Measurements from ENCODE around the gene KLHL30.

Gene KLHL30

DNA sequence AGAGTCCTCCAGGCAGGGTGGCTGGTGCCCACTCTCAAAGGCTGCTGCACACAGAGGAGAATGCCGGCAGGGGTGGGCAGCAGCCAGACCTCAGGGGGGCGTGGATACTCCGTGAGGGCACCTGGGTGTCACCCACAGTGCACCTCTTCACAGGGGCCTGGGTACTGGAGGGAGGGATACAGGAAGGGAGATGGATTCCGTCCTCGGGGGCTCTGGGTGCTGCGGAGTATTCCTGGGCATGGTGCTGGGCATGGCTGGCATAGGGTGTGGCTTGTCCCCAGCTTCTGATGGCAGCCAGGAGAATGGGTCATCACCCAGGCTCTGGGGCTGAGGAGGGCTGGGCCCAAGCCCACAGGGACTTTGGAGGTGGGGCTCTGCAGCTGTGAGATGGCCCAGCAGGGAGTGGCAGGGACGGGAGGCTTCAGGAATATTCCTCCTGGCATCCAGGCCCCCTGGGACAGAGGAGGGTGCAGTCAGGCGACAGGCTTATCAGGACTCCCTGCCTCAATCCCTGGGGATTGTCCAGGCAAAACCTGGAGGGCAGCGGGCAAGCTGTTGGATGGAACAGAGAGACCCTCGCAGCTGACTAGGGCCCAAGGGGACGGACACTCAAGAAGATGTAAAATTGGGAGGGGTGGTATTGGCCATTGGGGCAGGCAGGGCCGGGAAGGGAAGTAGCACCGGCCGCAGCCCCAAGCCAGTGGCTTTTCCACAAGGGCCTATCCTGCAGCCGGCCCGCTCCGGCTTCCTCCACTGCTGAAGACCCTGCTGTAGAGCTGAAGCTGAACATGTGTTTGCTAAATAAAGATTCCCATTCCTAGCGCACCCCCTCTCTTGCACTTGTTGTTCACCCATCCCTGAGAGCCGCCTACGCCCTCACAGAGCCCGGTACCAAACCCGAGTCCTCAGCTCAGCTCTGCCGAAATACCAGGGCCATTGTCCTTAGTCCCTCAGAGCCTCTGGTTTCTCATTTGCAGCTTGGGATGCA lies 5.7 kb upstream of the KLHL30 start:
- DNase-seq (ENCODE audit: low spot score), result no peak

DNA sequence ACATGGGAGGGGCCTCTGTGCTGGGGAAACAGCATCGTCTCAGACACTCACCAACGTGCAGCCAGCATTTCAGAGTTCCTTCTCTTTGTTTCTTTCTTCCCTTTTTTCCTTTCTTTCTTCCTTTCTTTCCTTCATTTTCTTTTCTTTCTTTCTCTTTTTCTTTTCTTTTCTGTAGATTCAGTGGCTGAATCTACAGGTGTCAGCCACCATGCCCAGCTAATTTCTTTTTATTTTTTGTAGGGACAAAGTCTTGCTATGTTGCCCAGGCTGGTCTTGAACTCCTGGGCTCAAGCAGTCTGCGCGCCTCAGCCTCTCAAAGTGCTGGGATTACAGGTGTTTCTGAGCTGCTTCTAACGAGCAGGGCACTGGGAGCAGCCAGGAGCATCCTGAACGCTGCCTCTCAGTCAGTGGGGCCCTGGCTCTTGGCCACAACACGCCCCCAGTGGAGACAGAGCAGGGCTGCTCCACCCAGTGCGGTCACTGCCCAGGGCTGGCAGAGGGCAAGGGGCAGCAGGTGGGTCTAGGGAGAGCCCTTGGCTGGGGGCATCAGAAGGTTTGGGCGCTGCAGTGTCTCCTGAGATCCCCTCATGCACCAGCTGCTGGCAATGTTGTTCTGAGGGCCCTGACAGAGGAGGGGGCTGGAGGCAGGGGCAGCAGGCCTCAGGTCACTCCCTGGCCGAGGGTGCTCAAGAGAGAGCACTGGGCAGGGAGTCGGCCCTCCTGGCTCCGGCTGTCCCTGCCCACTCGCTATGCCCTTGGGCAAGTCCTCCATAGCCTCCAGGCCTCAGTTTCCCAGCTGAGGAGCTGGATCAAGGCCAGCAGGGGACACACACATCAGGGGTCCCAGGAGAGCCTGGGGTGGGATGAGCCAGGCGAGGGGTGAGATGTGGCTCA lies 4.7 kb upstream of the KLHL30 start:
- no peak for DNase-seq (ENCODE audit: low spot score)

DNA sequence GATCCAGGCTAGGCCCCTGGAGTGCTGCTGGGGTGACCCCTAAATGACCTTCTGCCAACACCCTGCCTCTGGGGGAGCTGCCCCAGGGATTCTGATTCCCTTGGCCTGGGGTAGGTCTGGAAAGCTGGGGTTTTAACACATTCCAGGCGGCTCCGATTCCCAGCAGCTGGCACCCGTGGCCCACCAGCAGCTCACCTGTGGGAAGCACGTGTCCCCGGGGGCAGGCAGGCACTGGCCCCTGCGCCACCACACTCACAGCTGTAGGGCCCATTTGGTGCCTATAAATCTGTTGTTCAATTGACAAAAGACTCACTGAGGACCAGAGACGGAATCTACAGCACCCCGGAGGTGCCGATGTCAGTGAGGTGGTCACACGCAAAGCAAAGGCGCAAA lies 4.1 kb upstream of the KLHL30 start:
- DNase-seq (ENCODE audit: low spot score), result no peak

DNA sequence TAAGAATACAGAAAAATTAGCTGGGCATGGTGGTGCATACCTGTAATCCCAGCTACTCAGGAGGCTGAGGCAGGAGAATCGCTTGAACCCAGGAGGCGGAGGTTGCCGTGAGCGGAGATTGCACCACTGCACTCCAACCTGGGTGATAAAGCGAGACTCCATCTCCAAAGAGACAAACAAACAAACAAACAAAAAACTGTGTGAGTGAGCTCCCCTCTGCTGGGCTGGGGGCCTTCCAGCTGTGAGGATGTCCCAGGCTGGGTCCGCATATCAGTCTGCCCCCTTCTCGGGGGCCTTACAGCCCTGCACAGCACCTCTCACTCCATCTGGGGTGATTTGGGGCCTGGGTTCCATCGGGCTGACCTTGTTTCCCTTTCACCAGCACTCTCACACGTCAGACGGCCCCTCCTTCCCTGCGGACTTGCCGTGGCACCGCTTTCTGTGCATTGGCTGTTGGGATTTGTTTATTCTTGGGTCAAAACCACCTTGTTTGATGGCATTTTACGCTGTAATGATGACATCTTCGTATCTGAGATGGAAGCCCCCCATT lies 2.8 kb upstream of the KLHL30 start:
- DNase-seq (ENCODE audit: low spot score), result no peak

DNA sequence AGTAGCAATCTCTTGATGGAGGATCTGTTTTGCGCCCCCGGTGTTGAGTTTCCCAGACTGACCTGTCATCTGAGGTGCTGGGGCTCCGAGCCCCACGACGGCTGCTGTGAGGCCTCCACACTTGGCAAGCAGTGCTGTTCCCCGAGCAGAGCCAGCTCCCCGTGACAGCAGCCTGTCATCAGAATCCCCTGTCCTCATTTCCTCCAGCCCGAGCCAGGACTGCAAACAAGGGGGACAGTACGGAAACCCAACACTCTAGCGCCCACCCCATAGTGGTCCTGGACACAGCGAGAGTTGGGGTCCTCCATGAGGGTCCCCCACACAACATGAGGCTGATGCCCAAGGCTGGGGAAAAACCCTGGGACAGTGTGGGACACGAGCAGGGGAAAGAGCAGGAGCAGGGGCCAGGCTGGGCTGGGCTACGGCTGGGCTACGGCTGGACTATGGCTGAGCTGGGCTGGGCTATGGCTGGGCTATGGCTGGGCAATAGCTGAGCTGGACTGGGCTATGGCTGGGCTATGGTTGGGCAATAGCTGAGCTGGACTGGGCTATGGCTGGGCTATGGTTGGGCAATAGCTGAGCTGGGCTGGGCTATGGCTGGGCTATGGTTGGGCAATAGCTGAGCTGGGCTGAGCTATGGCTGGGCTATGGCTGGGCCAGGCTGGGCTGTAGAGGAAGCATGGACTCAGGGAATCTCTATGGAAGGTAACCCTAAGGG lies 1.5 kb upstream of the KLHL30 start:
- DNase-seq (ENCODE audit: low spot score), result no peak

DNA sequence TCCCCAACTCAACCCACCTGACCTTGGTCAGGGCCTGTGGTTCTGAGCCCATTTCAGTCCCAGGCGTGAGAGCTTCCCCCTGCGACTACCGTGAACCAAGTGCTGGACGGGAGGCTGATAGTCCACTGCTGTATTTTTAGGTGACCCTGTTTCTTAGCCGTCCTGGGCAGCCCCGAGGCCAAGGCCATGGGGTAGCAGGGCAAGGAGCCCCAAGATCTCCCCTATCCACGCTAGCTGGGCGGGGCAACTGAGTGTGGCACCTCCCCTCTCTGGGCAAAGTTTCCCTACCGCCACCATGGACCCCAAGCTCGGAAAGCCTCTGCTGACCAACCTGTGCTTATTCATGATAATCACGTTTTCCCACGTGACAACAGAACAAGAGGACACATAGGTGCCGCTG lies 583 bp upstream of the KLHL30 start:
- DNase-seq (ENCODE audit: low spot score), result no peak

DNA sequence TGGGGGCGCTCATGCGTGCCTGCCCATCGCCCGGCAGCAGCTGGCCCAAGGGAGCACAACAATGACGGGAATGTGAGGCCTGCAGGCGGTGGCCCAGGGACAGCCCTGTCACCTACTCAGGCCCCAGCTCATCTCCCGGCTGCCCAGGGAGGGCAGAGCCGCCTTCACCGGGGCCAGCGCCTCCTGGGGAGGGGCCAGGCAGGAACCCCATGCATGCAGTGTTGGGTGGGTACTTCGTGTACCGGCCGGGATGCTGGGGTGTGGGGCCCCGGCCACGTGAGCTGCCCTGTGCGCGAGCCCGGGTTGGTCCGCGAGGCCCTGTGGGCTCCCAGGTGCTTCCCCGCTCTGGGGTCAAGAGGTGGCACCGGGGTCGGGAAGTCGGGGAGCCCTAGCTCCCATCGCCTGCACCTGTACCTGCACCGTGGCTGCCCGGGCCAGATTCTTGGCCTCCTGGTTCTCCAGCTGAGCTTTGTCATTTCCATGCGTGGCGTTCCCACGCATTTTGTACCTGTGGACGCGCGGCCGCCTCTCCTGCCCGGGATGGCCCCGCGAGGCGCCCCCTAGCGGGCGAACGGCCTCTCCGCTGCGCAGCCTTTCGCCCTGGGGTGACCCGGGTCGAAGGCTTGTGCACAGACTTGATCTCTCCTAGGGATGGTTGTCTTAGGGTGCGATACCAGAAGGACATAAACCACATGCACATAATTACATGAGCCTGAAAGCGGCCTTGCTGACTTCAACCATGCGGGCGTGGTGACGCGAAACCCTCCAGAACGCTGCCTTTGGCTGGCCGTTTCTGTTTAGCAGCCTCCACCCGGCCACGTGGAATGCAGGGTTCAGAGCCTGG lies 950 bp downstream of the KLHL30 start:
- DNase-seq (ENCODE audit: low spot score), result no peak

DNA sequence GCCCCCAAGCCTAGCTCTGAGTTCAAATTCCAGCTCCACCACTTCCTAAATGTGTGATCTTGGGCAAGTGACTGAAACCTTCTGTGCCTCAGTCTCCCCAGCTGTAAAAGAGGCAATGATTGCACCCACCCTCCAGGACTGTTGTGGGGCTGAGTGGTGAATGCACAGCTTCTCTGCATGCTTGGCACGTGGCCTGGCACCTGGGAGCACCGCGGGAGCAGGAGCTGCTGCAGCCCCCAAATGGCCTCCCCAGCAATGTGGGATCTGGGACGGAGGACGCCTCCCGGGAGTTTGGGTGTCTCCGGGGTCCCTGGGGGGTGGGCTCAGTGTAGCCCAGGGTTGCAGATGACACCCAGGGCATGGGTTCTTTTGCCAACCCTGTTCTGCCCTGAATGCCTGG lies 1.6 kb downstream of the KLHL30 start:
- DNase-seq (ENCODE audit: low spot score), result no peak

DNA sequence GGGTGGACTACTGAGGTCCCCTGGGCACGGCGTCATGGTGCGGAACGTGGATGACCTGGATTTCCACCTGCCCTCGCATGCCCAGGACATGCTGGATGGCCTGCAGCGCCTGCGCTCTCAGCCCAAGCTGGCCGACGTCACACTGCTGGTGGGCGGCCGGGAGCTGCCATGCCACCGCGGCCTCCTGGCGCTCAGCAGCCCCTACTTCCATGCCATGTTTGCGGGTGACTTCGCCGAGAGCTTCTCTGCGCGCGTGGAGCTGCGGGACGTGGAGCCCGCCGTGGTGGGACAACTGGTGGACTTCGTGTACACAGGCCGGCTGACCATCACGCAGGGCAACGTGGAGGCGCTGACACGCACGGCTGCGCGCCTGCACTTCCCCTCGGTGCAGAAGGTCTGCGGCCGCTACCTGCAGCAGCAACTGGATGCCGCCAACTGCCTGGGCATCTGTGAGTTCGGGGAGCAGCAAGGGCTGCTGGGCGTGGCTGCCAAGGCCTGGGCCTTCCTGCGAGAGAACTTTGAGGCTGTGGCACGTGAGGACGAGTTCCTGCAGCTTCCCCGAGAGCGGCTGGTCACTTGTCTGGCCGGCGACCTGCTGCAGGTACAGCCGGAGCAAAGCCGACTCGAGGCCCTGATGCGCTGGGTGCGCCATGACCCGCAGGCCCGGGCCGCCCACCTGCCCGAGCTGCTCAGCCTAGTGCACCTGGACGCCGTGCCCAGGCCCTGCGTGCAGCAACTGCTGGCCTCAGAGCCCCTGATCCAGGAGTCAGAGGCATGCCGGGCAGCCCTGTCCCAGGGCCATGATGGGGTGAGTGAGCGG lies 2.5 kb downstream of the KLHL30 start:
- DNase-seq (ENCODE audit: low spot score), result no peak

DNA sequence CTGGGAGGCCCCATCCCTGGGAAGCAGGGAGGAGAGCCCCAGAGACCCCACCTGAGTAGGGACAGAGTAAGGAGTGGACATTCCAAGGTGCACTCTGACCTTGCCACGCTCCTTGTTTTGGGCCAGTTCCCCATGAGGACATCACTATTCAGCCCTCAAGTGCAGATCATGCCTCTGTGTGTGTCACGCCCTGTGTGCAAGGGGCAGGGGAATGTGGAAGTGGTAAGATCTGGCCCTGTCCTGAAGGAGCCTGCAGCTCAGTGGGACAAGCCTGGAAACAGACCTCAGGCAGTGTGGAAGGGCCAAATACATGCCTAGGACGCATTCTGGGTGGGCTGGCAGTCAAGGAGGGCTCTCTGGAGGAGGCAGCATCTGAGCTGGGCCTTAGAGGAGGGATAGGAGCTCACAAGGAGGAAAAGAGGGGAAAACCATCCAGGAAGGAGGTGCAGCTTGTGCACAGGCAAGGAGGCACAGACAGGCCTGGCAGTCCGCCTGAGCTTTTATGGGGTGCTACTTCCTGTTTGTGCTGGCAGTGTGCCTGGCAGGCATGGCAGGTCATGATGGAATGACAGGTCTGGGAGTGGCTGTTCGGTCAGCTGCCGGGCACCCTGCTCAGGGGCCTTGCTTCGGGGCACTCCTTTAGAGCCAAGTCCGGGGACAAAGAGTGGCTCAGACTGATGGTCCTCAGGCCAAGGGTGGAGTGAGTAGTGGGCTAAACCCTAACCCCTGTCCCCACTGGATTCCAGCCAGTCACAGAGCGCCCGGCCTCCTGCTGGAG lies 3.3 kb downstream of the KLHL30 start:
- DNase-seq (ENCODE audit: low spot score), result no peak

DNA sequence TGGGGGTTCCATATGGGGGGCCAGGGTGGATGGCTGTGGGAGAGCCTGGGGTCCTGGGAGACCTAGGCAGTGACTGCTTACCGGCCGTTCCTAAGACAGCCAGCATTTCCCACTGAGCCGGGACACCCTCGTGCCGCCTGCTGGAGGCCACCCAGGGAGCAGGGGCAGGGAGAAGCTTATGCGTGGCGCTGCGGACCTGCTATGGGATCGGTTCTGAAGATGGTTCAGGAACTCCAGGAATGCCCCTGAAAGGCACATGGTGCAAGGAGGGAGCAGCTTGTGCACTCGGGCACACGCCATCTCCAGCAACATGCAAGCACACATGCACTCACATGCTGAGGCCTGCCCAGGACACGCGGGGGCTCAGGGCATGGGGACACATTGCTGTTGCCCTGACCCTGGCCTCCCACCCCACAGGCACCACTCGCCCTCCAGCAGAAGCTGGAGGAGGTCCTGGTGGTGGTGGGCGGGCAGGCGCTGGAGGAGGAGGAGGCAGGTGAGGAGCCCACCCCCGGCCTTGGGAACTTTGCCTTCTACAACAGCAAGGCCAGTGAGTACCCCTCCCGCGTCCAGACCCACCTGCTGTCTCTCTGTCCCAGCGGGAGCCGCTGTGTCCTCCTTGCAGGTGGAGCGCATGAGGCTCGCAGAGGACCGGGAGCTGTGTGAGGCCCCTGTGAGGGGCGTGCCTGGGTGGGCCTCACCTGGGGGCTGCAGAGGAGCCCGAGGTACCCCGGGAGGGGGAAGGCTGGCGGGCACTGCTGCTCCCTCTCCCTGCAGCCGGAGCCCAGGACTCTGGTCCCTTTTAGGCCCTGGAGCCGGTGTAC lies 4.1 kb downstream of the KLHL30 start:
- DNase-seq (ENCODE audit: low spot score), result no peak

DNA sequence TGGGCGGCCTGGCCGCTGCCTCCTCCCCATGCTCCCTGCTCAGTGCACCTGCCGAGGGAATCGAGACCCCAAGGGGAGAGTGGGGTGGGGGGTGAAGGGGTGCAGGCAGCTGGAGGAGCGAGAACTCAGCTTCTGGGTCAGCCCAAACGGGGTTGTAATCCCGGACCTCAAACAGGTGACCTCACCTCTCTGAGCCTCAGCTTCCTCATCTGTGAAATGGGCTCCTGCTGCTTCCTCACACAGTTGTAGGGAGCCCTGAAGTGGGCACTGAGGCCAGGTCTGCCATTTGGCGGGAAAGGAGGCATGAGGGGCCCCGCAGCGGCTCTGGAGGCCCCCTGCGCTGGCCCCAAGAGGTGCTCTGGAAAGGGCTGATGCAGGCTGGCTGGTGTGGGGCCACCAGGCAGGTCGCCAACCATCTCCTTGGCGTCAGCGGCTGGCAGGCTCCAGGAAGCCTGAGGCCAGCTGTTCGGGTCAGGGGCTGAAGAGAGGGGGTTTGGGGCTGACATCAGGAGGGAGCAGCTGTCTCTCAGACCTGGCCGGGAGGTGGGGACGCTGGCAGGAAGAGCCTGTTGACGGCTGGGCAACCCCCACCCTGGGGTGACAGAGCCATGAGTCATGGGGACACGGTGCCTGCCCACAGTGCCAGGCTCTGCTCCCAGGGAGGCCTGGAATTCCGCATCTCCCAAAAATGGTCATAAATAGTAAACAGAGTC lies 4.9 kb downstream of the KLHL30 start:
- DNase-seq (ENCODE audit: low spot score), result no peak

DNA sequence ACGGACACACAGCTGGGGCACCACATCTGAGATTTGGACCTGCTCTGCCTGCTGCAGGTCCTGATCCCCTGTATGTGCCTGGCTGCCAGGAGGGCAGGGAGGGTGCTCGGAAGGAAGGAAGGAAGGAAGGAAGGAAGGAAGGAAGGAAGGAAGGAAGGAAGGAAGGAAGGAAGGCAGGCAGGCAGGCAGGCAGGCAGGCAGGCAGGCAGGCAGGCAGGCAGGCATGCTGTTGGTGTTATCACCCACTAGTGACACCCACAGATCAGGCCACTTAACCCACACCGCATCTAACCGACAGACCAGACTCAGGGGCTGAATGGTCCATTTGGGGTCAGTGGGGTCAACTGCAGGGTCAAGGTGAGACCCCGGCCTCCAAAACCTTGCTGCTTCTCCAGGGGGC lies 5.8 kb downstream of the KLHL30 start:
- no peak for DNase-seq (ENCODE audit: low spot score)

DNA sequence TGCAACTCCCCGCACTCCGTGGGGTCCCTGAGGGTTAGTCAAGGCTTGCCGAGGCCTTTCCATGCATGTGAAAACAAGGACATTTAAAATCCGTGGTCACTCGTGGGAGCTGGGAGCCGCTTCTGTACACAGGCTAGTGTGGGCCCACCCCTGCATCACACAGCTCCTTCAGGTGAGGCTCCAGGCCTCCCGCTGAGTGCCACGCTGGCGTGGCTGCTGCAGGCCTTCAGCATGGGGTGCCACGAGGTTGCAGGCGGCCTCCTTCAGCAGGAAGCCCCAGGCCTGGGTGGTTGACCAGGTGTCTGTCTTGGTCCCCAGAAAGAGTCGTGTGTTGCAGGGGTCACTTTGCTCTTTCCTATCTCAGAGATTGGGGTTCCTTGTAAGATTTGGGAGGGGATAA lies 6.6 kb downstream of the KLHL30 start:
- no peak for DNase-seq (ENCODE audit: low spot score)

DNA sequence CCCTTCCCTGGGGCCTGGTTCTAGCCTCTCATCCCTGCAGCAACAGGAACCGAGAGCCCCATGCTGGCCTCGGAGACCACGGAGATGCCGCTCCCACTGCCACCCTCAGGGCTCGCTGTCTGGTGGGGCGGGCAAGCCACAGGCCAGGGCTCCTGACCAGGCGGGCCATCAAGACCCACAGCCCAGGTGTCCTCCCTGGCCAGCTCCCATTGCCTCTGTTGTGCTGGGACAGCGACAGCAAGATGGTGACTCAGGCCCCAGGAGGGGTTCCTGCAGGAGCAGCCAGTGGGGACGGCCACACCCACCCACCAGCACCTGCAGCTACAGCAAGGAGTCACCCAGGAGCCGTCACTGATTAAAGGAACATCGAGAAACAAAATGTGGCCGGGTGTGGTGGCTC lies 7.4 kb downstream of the KLHL30 start:
- no peak for DNase-seq (ENCODE audit: low spot score)

DNA sequence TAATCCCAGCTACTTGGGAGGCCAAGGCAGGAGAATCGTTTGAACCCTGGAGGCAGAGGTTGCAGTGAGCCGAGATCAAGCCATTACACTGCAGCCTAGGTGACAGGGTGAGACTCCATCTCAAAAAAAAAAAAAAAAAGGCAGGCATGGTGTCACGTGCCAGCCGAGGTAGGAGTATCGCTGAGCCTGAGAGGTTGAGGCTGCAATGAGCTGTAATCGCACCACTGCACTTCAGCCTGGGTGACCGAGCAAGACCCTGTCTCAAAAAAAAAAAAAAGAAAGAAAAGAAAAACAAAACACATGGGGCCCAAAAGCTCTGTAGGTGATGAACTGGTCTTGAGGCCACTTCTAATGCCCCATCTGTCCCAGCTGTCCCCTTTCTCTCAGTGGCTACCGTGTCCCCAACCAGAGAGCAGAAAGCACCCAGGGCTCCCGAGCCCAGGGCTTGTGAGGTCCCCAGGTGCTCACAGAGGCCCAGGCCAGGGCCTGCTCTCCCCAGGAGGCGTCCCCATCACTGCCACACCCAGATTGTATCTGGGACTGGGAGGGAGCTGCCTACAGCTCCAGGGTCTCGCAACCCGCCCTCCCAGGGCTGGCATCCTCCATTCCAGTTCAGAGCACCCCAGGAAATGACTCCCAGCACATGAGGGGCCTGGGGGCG lies 8.5 kb downstream of the KLHL30 start:
- DNase-seq (ENCODE audit: low spot score), result no peak

DNA sequence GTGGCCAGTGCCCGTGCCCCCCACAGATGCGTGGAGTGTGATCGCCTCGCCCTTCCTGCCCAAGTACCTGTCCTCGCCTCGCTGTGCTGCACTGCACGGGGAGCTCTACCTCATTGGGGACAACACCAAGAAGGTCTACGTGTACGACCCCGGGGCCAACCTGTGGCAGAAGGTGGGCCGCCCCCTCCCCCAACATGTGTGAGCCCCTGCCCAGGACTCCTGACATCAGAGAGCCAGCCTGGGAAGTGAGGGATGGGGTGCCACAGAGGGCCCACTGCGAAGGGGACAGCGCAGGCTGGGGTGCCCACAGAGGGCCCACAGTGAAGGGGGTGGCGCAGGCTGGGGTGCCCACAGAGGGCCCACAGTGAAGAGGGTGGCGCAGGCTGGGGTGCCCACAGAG lies 10.5 kb downstream of the KLHL30 start:
- no peak for DNase-seq (ENCODE audit: low spot score)
